HG03159 (cell line): Measurements from ENCODE around the gene ZNF484.
"Not testable (repeated sequence)": the region's sequence is repeated elsewhere in the genome, so short reads cannot be mapped to it uniquely, and the experiment has no call there.

Experiments used
- ATAC-seq: cut with Tn5 transposase; IDR thresholded peaks from one replicate; pipeline ENCODE4 v1.9.1; 2021; ENCODE audit warnings: mild to moderate bottlenecking, moderate library complexity; ENCODE audit not compliant: unreplicated experiment

Gene ZNF484

GRCh38 chr9:92864152-92864551 lies 13.7 kb downstream of the ZNF484 start:
- no peak for ATAC-seq

GRCh38 chr9:92860867-92861266 lies 17.0 kb downstream of the ZNF484 start:
- no peak for ATAC-seq

GRCh38 chr9:92857236-92857635 lies 20.6 kb downstream of the ZNF484 start:
- no peak for ATAC-seq

- no peak for ATAC-seq
These were observed 24.1 kb downstream of the ZNF484 start for GRCh38 chr9:92853716-92854115.

- ATAC-seq = no peak
These were observed 26.9 kb downstream of the ZNF484 start for GRCh38 chr9:92850898-92851297.

GRCh38 chr9:92848740-92849139 lies 29.1 kb downstream of the ZNF484 start:
- not testable (repeated sequence) for ATAC-seq

GRCh38 chr9:92846662-92847145 lies 31.1 kb downstream of the ZNF484 start:
- no peak for ATAC-seq

GRCh38 chr9:92838411-92838810 lies 39.4 kb downstream of the ZNF484 start:
- not testable (repeated sequence) for ATAC-seq

GRCh38 chr9:92837191-92837590 lies 40.6 kb downstream of the ZNF484 start:
- no peak for ATAC-seq

GRCh38 chr9:92829420-92829819 lies 48.4 kb downstream of the ZNF484 start:
- ATAC-seq = no peak

- ATAC-seq = not testable (repeated sequence)
These were observed 52.8 kb downstream of the ZNF484 start for GRCh38 chr9:92825065-92825464.

- ATAC-seq = no peak
These were observed 56.9 kb downstream of the ZNF484 start for GRCh38 chr9:92820964-92821363.

- ATAC-seq = not testable (repeated sequence)
These were observed 57.9 kb downstream of the ZNF484 start for GRCh38 chr9:92819898-92820297.

GRCh38 chr9:92809629-92810326 lies 68.1 kb downstream of the ZNF484 start:
- not testable (repeated sequence) for ATAC-seq

GRCh38 chr9:92808726-92809451 lies 68.9 kb downstream of the ZNF484 start:
- ATAC-seq = no peak

- no peak for ATAC-seq
These were observed 69.8 kb downstream of the ZNF484 start for GRCh38 chr9:92807757-92808725.

GRCh38 chr9:92807031-92807756 lies 70.6 kb downstream of the ZNF484 start:
- no peak for ATAC-seq

GRCh38 chr9:92804727-92805126 lies 73.1 kb downstream of the ZNF484 start:
- ATAC-seq = no peak

GRCh38 chr9:92798358-92798757 lies 79.5 kb downstream of the ZNF484 start:
- no peak for ATAC-seq

- not testable (repeated sequence) for ATAC-seq
These were observed 81.5 kb downstream of the ZNF484 start for GRCh38 chr9:92796337-92796804.
